ENCODE data around the gene POLD1. TPM values are rescaled to one million over a fixed set of nuclear protein-coding genes. Genes with fewer than 3 reads are reported as not detected.
"Not testable (repeated sequence)": the region's sequence is repeated elsewhere in the genome, so short reads cannot be mapped to it uniquely, and the experiment has no call there.

The POLD1 gene
- total and polyA plus RNA-seq, 8 donors = 11.4 to 98.0 (median 32.3) TPM

DNA sequence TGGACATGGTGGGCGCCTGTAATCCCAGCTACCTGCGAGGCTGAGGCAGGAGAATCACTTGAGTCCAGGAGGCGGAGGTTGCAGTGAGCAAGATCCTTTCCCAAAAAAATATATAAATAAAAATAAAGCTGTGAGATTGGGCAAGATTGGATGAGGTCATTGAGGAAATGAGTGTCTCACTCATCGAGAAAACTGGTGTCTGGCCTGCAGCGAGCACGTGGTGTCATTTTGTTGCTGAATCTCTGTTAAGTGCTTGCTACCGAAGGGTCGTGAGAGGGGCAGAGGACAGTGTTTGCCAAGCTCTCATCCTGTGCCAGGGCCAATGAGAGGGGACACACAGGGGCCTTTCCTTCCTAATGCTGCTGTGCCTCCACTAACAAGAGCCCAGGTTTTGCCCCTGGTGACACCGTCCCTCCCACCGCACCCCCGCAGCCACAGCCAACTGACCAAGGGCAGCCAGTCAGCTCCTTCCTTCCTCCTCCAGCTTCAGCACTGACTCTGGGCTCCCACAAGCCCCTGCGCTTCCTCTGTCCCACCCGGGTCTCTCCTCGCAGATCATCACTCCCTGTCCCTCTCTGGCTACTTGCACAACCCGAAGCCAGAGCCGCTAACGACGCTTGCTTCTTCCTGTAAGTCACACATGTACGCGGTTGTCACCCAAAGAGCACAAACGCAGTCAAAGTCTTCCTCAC, 3.2 kb downstream of the POLD1 start:
- no peak for DNase-seq
- Histone ChIP-seq H3K27me3 (no peaks in the 10 kb centered on the region), H3K9me3 (no peaks in the 10 kb centered on the region), H3K27ac (no peak overlapping the region), H3K36me3 (peaks cover 5 to 27% (median 15%) of the 10 kb centered on the region in 4 donors), H3K4me3 (no peak overlapping the region), H3K4me1 (peaks cover 7 to 25% (median 21%) of the 10 kb centered on the region in 4 donors)
- intact Hi-C loops (cut with DNase I; ENCODE audit: low total_unique reads) = no loop called here
- TF ChIP-seq POLR2A (IDR thresholded peaks at IDR 0.05) = no peak
- no peak for TF ChIP-seq POLR2AphosphoS5 (IDR thresholded peaks at IDR 0.05)
- TF ChIP-seq, protein P1, sequence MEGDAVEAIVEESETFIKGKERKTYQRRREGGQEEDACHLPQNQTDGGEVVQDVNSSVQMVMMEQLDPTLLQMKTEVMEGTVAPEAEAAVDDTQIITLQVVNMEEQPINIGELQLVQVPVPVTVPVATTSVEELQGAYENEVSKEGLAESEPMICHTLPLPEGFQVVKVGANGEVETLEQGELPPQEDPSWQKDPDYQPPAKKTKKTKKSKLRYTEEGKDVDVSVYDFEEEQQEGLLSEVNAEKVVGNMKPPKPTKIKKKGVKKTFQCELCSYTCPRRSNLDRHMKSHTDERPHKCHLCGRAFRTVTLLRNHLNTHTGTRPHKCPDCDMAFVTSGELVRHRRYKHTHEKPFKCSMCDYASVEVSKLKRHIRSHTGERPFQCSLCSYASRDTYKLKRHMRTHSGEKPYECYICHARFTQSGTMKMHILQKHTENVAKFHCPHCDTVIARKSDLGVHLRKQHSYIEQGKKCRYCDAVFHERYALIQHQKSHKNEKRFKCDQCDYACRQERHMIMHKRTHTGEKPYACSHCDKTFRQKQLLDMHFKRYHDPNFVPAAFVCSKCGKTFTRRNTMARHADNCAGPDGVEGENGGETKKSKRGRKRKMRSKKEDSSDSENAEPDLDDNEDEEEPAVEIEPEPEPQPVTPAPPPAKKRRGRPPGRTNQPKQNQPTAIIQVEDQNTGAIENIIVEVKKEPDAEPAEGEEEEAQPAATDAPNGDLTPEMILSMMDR (IDR thresholded peaks at IDR 0.05) = no peak
- TF ChIP-seq EP300 (IDR thresholded peaks at IDR 0.05) = no peak
- 84 to 92% (median 87%) methylated on average over 20 to 21 of the region's 21 CpGs for WGBS, 5 donors

DNA sequence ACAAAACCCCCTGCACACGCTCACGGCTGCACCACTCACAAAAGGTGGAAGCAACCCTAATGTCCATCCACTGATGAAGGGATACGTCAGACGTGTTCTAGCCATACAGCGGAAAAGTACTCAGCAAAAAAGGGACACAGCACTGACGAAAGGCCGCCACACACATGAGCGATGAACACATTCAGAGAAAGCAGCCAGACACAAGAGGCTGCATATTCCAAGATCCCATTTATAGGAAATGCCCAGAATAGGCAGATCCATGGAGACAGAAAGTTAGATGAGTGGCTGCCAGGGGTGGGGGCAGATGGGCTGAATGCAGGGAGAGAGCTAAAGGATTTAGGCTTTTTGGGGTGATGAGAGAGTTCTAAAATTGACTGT, 3.7 kb downstream of the POLD1 start:
- 89 to 98% (median 95%) methylated on average over 8 of the region's 8 CpGs for whole genome bisulfite sequencing, 5 donors
- Histone ChIP-seq H3K4me1 (peaks cover 7 to 25% (median 21%) of the 10 kb centered on the region in 4 donors), H3K27ac (no peak overlapping the region), H3K36me3 (peaks cover 0 to 27% (median 9%) of the 10 kb centered on the region in 4 donors), H3K9me3 (no peaks in the 10 kb centered on the region), H3K4me3 (no peak overlapping the region), H3K27me3 (no peaks in the 10 kb centered on the region)
- intact Hi-C loops (cut with DNase I; ENCODE audit: low total_unique reads) = no loop called here
- TF ChIP-seq, protein P1 (IDR thresholded peaks at IDR 0.05) = no peak
- TF ChIP-seq POLR2AphosphoS5 (IDR thresholded peaks at IDR 0.05) = no peak
- TF ChIP-seq EP300 (IDR thresholded peaks at IDR 0.05) = no peak
- TF ChIP-seq POLR2A (IDR thresholded peaks at IDR 0.05) = no peak
- no peak for DNase-seq

DNA sequence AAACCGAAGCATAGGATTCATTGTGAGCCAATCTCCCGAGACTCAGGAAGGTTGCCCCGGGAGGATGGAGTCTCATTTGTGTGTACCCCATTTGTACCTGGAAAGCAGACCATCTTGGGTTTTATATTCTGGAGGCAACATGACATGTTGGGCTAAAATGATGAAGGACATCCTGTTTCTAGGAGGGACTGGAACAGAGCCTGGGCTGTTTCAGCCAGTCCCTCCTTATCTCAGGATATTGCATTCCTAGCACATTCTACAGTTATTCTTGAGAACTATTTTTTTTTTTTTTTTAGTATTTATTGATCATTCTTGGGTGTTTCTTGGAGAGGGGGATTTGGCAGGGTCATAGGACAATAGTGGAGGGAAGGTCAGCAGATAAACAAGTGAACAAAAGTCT, 6.1 kb downstream of the POLD1 start:
- 96 to 98% (median 97%) methylated on average over 3 of the region's 3 CpGs for WGBS, 5 donors
- DNase-seq; H3K4me3 ChIP-seq; H3K27me3 ChIP-seq; H3K27ac ChIP-seq; H3K9me3 ChIP-seq; H3K4me1 ChIP-seq; intact Hi-C loops (cut with DNase I; ENCODE audit: low total_unique reads): not testable (repeated sequence)
- H3K36me3 ChIP-seq = peaks cover 0 to 26% (median 8%) of the 10 kb centered on the region in 4 donors

DNA sequence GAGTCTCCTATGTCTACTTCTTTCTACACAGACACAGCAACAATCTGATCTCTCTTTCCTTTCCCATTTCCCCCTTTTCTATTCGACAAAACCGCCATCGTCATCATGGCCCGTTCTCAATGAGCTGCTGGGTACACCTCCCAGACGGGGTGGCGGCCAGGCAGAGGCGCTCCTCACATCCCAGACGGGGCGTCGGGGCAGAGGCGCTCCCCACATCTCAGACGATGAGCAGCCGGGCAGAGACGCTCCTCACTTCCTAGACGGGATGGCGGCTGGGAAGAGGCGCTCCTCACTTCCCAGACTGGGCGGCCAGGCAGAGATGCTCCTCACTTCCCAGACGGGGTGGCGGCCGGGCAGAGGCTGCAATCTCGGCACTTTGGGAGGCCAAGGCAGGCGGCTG, 6.8 kb downstream of the POLD1 start:
- 95 to 98% (median 97%) methylated on average over 14 to 22 of the region's 23 CpGs for WGBS, 5 donors
- H3K27ac ChIP-seq; H3K4me1 ChIP-seq; DNase-seq; H3K27me3 ChIP-seq; intact Hi-C loops (cut with DNase I; ENCODE audit: low total_unique reads); H3K4me3 ChIP-seq; H3K9me3 ChIP-seq: not testable (repeated sequence)
- H3K36me3 ChIP-seq = peaks cover 0 to 26% (median 8%) of the 10 kb centered on the region in 4 donors

DNA sequence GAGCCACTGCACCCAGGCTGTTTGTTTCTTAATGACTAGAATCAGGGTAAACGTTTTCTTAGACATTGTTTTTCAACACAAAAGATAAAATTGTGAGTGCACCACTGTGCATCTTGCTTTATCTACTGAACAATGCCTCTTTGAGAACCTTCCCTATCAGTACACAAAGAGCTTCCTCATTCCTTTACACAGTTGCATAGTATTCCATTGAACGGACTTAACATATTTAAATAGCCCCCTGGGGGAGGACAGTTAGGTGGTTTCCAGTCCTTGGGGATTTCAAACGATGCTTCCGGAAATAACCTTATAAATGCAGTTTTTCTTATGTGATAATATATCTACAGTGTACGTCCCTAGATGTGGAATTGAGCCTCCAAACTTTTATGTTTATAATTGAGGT, 8.6 kb downstream of the POLD1 start:
- peaks cover 0 to 17% (median 2%) of the 10 kb centered on the region in 4 donors for H3K36me3 ChIP-seq
- intact Hi-C loops (cut with DNase I; ENCODE audit: low total_unique reads) = no loop called here
- TF ChIP-seq POLR2A (IDR thresholded peaks at IDR 0.05) (no peak), EP300 (IDR thresholded peaks at IDR 0.05) (no peak), POLR2AphosphoS5 (IDR thresholded peaks at IDR 0.05) (no peak)
- TF ChIP-seq, protein P1 (IDR thresholded peaks at IDR 0.05) = no peak
- WGBS, 5 donors = 90 to 97% (median 93%) methylated on average over 5 of the region's 5 CpGs
- no peaks in the 10 kb centered on the region for H3K4me1 ChIP-seq
- H3K4me3 ChIP-seq = no peak overlapping the region
- no peak overlapping the region for H3K27ac ChIP-seq
- H3K9me3 ChIP-seq = no peaks in the 10 kb centered on the region
- no peak for DNase-seq
- no peaks in the 10 kb centered on the region for H3K27me3 ChIP-seq

Data from stomach (tissue), 9 donors.